Retina (tissue), 1 donor: Measurements from ENCODE around the gene C11orf98.
"Not testable (repeated sequence)": the region's sequence is repeated elsewhere in the genome, so short reads cannot be mapped to it uniquely, and the experiment has no call there.

Source experiments
- DNase-seq: peaks from one replicate; pipeline ENCODE4 v3.0.0-alpha.2; 2016

The C11orf98 gene

DNA sequence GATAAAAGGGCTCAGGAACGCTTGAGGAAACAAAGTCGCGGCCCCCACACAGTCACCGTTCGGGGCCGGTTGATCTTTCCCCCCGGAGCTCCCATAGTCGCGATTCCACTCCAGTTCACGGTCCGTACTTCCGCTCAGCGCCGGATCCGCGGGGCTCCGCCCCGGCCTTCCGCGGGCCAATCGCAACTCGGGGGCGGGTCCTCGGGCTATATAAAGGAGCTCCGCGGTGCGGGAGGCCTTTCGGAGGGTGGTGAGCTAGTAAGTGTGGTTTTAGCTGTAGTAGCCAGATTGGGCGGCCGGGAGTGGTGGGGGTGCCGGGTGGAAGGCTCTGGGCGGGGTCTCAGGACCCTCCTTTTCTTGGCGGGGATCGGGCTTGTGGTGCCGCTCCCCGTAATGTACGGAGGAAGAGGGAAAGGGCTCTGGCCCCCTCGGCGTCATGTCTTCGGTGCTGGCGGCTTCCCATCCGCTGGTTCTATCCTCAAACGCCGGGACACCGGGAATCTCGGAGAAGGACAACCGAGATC is at the start of gene C11orf98, which contains the start of gene CSKMT:
C11orf98 (minus strand) TSS at position 136 of the 524 bp plus-strand sequence; CDS start at position 95, 41 bp downstream.
CSKMT (plus strand) TSS at position 238 of the 524 bp plus-strand sequence. CDS start 568 bp downstream, outside the sequence.
- peak; percentile 97 for DNase-seq

- DNase-seq = no peak
Observed at GRCh38 chr11:62713343-62713742, 48.3 kb upstream of the C11orf98 start.

- DNase-seq = no peak
Observed at GRCh38 chr11:62712861-62713260, 47.9 kb upstream of the C11orf98 start.

GRCh38 chr11:62712276-62712812 is 47.3 kb upstream of the C11orf98 start:
- DNase-seq = no peak

- DNase-seq = no peak
Observed at GRCh38 chr11:62710001-62710345, 45.0 kb upstream of the C11orf98 start.

- DNase-seq = peak; percentile 95
Observed at GRCh38 chr11:62709247-62710000, 44.4 kb upstream of the C11orf98 start.

GRCh38 chr11:62708793-62709192 is 43.8 kb upstream of the C11orf98 start:
- peak; percentile 21 for DNase-seq

- no peak for DNase-seq
Observed at GRCh38 chr11:62708392-62708791, 43.4 kb upstream of the C11orf98 start.

- peak; percentile 91 for DNase-seq
Observed at GRCh38 chr11:62707277-62707861, 42.4 kb upstream of the C11orf98 start, which contains the start of the genes BSCL2 and GNG3. Gene BSCL2, minus strand, starts transcription at chr11:62707424. Its CDS starts 229 bp downstream, at chr11:62707195. Gene GNG3, plus strand, starts transcription at chr11:62707676. Its CDS starts 620 bp downstream, at chr11:62708296.

DNA sequence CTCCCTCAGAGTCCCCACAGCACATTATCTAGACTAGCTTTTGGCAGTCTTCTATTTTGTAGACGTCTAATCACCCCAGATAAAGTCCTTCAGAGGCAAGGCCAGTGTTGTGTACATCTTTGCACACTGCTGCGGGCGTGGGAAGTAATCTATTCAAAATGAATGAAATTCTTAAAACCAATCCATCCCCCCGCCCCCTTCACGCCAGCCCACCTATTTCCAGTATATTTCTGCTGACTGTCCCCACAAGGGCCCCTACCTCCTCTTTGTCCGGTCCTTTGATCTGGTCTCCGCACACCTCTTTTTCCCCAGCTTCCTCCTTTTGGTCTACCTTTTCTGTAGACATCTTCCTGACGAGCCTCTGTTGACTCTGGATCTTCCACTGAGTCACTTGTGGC is 41.8 kb upstream of the C11orf98 start:
- DNase-seq = no peak

- peak; percentile 96 for DNase-seq
Observed at GRCh38 chr11:62705880-62706849, 41.2 kb upstream of the C11orf98 start.

- no peak for DNase-seq
Observed at GRCh38 chr11:62705413-62705812, 40.4 kb upstream of the C11orf98 start.

DNA sequence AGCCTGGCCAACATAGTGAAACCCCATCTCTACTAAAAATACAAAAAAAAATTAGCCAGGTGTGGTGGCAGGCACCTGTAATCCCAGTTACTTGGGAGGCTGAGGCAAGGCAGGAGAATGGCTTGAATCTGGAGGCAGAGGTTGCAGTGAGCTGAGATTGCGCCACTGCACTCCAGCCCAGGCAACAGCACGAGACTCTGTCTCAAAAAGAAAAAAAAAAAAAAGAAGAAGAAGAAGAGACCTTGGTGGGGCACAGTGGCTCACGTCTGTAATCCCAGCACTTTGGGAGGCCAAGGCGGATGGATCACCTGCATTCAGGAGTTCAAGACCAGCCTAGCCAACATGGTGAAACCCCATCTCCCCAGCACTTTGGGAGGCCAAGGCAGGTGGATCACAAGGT is 38.9 kb upstream of the C11orf98 start:
- not testable (repeated sequence) for DNase-seq

- DNase-seq = no peak
Observed at GRCh38 chr11:62702246-62702645, 37.2 kb upstream of the C11orf98 start.

DNA sequence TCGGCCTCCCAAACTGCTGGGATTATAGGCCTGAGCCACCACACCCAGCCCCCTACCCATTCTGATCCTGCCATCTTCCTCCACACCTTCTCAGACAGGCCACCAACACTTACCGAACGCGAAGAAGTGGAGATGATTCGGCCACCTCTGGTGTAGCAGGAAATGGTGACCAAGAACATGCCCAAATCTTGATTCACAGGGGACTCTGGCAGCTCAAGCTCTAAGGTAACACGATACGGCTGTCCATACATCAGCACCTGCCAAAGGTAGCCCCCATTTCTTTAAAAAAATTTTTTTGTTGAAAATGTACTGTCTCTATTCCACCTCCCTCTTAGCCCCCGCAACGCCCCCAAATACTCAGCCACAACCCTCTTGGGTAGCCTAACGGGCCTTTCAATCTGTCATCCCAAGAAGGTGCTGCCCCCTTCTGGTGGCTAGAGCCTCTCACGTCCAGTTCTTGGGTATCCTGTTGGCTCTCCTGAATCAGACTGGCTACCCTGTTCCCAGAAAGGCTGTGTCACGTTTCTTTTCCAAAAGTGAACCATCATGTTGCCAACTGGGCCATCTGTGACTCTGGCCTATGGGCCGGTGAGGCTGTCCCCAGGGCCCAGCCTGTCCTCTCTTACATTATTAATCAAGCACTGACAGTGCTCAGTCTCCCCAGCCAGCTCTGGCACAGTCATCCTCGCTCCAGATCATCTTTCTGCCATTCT is 29.6 kb upstream of the C11orf98 start:
- peak; percentile 74 for DNase-seq

GRCh38 chr11:62693624-62694023 is 28.6 kb upstream of the C11orf98 start:
- not testable (repeated sequence) for DNase-seq

- DNase-seq = no peak
Observed at GRCh38 chr11:62689421-62690183, 24.6 kb upstream of the C11orf98 start, which contains the start of gene LRRN4CL. Gene LRRN4CL, minus strand, starts transcription at chr11:62689530. Its CDS starts 1,022 bp downstream, at chr11:62688508.

DNA sequence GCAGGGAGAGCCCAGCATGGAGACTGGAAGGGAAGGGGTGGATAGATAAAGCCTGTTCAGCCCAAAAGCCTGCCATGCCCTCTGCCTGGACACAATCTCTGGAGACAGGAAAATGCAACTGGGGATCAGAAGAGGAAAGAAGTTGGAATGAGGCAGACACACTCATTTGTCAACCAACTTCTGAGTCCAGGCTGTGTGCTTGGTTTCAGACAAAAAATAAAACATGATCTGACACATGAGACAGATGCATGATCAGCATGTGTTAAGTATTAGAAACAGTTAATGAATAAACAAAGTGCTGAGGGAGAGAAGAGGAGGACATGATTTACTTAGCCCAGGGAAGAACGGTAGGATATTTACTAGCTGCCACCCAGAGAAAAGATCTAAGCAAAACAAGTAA is 23.5 kb upstream of the C11orf98 start:
- DNase-seq = no peak

GRCh38 chr11:62687508-62688396 is 22.7 kb upstream of the C11orf98 start:
- DNase-seq = peak; percentile 76

- DNase-seq = no peak
Observed at GRCh38 chr11:62682518-62682917, 17.5 kb upstream of the C11orf98 start.
